Colonic mucosa (tissue), 4 donors: ENCODE data around the gene KANK3. TPM values are rescaled to one million over a fixed set of nuclear protein-coding genes. Genes with fewer than 3 reads are reported as not detected.
"Not testable (repeated sequence)": the region's sequence is repeated elsewhere in the genome, so short reads cannot be mapped to it uniquely, and the experiment has no call there.

ENCODE experiments used
- DNase-seq: peaks from one replicate; pipeline ENCODE4 v3.0.0-alpha.2; 2020
- H3K27ac ChIP-seq: fragments of 200-600 bp; one replicate; pipeline ENCODE4 v1.8.0; 2021
- H3K27me3 ChIP-seq: fragments of 200-600 bp; one replicate; pipeline ENCODE4 v1.8.0; 2021
- H3K36me3 ChIP-seq: fragments of 200-600 bp; one replicate; pipeline ENCODE4 v1.8.0; 2021
- H3K4me1 ChIP-seq: fragments of 200-600 bp; one replicate; pipeline ENCODE4 v1.8.0; 2021; ENCODE audit warnings: mild to moderate bottlenecking
- H3K4me3 ChIP-seq: fragments of 200-600 bp; one replicate; pipeline ENCODE4 v1.8.0; 2021
- H3K9ac ChIP-seq, 2 donors: one replicate each; pipeline ENCODE4 v1.7.0; 2013; ENCODE audit warnings: control low read depth in 2 of 2, low read depth in 2 of 2, low read length in 2 of 2
- H3K9me3 ChIP-seq: fragments of 200-600 bp; one replicate; pipeline ENCODE4 v1.8.0; 2021
- intact Hi-C: fragments of 100-400 bp; cut with DNase I; formaldehyde crosslinking; loops from one replicate; pipeline ENCODE4 v1.14.1; 2022
- total RNA-seq, 2 donors: library from RNA; stranded (reverse); fragmentation: NEBNext Ultra II Directional in 1 of 2; extraction: Animal tissue kit (Norgen Biotek cat#: 25700) in 1 of 2; gene quantifications; one replicate each; pipeline ENCODE4 v1.2.1, GENCODE V29; 2021
- TF ChIP-seq, protein P1 (sequence below): fragments of 200-600 bp; IDR thresholded peaks from one replicate; pipeline ENCODE4 v1.8.0; 2022; ENCODE audit warnings: antibody characterized with exemption, mild to moderate bottlenecking
- donor health status: healthy.
- donor health status: DM: no; HTN: no; CAD: no.
- donor health status: DM: no; HTN: no; CAD: no.

The KANK3 gene
- total RNA-seq, 2 donors from 2014 or later = 1.7 to 2.7 TPM

DNA sequence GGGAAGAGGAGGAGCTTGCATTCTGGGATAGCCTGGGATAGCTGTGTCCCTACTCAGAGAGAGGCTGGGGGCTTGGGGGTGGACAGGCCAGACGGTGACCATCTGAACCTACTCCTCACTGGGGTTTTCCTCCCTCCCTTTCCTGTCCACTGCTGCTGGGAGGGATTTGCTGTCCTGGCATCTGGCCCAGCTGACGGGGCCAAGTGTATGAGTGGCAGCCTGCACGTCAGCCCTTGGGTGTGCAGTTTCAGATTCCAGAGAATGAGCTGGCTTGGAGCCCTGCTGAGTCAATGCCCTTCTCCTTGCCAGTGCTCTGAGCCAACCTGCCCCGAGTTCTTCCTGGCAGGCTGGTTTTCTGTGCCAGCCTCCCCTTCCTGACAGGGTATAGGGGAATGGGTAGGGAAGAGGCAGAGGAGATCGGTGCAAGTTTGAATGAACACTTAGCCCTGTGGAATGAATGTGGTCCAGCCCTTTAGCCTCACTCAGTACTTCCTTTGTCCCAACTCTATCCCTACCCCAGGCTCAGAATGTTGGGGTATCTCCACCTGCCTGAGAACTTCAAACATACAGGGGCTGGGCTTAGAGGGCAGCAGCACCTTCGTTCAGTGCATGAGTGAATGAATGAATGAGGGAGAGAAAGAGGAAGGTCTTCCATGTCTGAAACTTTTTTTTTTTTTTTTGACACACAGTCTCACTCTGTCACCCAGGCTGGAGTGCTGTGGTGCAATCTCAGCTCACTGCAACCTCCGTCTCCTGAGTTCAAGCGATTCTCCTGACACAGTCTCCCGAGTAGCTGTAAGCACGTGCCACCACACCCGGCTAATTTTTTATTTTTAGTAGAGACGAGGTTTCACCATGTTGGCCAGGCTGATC is 19.1 kb upstream of the KANK3 start:
- DNase-seq = peak; percentile 93
- no peaks in the 10 kb centered on the region for H3K27me3 ChIP-seq
- intact Hi-C loops = no loop called here
- H3K9ac ChIP-seq = peak overlapping the region; percentile 30 to 35
- peaks cover 10% of the 10 kb centered on the region for H3K4me1 ChIP-seq
- H3K27ac ChIP-seq = peak overlapping the region; percentile 75
- no peak overlapping the region for H3K4me3 ChIP-seq
- no peaks in the 10 kb centered on the region for H3K9me3 ChIP-seq
- TF ChIP-seq, protein P1, sequence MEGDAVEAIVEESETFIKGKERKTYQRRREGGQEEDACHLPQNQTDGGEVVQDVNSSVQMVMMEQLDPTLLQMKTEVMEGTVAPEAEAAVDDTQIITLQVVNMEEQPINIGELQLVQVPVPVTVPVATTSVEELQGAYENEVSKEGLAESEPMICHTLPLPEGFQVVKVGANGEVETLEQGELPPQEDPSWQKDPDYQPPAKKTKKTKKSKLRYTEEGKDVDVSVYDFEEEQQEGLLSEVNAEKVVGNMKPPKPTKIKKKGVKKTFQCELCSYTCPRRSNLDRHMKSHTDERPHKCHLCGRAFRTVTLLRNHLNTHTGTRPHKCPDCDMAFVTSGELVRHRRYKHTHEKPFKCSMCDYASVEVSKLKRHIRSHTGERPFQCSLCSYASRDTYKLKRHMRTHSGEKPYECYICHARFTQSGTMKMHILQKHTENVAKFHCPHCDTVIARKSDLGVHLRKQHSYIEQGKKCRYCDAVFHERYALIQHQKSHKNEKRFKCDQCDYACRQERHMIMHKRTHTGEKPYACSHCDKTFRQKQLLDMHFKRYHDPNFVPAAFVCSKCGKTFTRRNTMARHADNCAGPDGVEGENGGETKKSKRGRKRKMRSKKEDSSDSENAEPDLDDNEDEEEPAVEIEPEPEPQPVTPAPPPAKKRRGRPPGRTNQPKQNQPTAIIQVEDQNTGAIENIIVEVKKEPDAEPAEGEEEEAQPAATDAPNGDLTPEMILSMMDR = no peak
- H3K36me3 ChIP-seq = no peaks in the 10 kb centered on the region

DNA sequence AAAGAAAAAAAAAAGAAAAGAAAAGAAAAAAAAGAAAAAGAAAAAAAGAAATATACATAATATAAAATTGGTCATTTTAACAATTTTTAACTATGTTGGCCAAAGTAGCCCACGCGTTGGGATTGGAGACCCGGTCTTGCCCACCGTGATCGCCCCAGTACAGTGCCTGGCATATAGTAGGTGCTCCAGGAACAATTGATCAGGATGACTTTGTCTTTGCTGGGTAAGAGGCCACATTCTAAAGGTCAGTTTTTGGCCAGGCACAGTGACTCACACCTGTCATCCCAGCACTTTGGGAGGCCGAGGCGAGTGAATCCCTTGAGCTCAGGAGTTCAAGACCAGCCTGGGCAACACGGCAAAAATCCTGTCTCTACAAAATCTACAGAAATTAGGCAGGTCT is 17.1 kb upstream of the KANK3 start:
- H3K9me3 ChIP-seq = no peaks in the 10 kb centered on the region
- TF ChIP-seq, protein P1 = no peak
- H3K27ac ChIP-seq = no peak overlapping the region
- no peaks in the 10 kb centered on the region for H3K36me3 ChIP-seq
- H3K9ac ChIP-seq = no peak overlapping the region
- peaks cover 9% of the 10 kb centered on the region for H3K4me1 ChIP-seq
- no peak for DNase-seq
- H3K4me3 ChIP-seq = no peak overlapping the region
- no peaks in the 10 kb centered on the region for H3K27me3 ChIP-seq
- intact Hi-C loops = no loop called here

DNA sequence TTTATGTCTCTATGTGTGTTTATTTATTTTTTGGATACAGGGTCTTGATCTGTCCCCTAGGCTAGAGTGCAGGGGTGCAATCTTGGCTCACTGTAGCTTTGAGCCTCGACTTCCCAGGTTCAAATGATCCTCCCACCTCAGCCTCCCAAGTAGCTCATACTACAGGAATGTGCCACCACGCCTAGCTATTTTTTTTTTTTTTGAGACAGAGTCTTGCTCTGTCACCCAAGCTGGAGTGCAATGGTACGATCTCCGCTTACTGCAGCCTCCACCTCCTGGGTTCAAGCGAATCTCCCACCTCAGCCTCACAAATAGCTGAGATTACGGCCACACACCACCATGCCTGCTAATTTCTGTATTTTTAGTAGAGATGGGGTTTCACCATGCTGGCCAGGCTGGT is 15.9 kb upstream of the KANK3 start:
- Histone ChIP-seq H3K9ac (no peak overlapping the region), H3K9me3 (no peaks in the 10 kb centered on the region), H3K27ac (no peak overlapping the region), H3K4me1 (peaks cover 5% of the 10 kb centered on the region), H3K36me3 (no peaks in the 10 kb centered on the region), H3K27me3 (no peaks in the 10 kb centered on the region), H3K4me3 (no peak overlapping the region)
- TF ChIP-seq, protein P1 = no peak
- intact Hi-C loops = no loop called here
- no peak for DNase-seq

DNA sequence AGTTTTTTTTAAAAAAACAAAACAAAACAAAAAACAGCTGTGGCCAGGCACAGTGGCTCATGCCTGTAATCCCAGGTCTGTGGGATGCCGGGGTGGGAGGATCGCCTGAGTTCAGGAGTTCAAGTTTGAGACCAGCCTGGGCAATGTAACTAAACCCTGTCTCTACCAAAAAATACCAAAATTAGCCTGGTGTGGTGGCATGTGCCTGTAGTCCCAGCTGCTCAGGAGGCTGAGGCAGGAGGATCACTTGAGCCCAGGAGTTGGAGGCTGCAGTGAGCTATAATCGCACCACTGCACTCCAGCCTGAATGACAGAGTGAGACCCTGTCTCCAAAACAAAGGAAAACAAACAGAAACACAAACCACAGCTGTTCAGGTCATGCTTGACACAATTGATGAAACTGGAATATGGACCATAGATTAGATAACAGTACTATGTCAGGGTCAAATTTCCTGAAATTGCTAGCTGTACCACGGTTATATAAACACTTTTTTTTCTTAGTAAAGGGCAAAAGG is 14.0 kb upstream of the KANK3 start:
- Histone ChIP-seq H3K27ac (no peak overlapping the region), H3K4me1 (no peaks in the 10 kb centered on the region), H3K36me3 (no peaks in the 10 kb centered on the region), H3K4me3 (no peak overlapping the region), H3K9ac (no peak overlapping the region), H3K27me3 (no peaks in the 10 kb centered on the region), H3K9me3 (no peaks in the 10 kb centered on the region)
- TF ChIP-seq, protein P1 = no peak
- no peak for DNase-seq
- intact Hi-C loops = no loop called here

DNA sequence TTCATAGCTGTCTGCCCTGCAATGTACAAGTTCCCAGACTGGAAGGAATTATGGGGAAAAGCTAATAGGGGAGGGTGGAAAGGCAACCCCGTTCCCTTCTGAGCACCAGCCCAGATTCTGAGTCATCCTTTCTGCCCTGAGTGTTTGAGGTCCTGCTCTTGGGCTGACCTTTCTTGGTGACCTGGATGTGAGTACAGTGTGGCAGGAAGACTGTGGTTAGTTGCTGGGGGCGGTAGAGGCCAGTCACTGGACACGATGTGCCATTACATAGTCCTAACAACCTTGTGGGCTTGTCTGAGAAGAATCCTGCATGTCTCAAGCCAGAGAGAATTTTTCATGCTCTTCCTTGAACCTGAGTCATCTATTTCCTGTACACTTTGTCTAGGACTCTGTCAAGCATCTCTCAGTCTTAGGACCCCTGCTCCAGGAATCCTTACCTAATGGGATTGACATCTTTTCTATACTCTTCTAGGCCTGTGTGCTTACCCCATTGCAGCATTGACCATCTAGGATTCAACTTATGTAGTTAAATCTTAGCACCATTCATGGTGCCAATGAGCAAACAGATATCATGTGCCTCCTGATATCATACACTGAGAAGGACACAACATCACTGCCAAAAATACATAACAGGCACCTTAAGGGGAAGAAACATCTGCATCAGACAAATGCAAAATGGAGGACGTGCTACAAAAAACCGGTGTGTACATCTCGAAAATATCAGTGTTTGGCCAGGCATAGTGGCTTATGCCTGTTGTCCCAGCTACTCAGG is 12.8 kb upstream of the KANK3 start:
- intact Hi-C loops = no loop called here
- DNase-seq = no peak
- no peak overlapping the region for H3K4me3 ChIP-seq
- H3K36me3 ChIP-seq = no peaks in the 10 kb centered on the region
- H3K9ac ChIP-seq = no peak overlapping the region
- no peaks in the 10 kb centered on the region for H3K4me1 ChIP-seq
- no peaks in the 10 kb centered on the region for H3K9me3 ChIP-seq
- no peaks in the 10 kb centered on the region for H3K27me3 ChIP-seq
- TF ChIP-seq, protein P1 = no peak
- no peak overlapping the region for H3K27ac ChIP-seq

DNA sequence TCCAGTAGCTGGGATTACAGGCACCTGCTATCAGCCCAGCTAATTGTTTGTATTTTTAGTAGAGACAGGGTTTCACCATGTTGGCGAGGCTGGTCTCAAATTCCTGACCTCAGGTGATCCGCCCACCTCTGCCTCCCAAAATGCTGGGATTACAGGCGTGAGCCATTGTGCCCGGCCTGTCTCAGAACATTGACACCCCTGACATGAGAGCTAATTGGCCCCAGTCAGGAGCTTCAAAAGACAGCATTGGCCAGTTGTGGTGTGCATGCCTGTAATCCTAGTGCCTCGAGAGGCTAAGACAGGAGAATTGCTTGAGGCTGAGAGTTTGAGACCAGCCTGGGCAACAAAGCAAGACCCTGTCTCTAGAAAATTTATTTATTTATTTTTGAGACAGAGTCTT is 9.8 kb upstream of the KANK3 start:
- H3K9ac ChIP-seq, H3K27me3 ChIP-seq, DNase-seq, H3K4me3 ChIP-seq, H3K27ac ChIP-seq, H3K36me3 ChIP-seq, H3K9me3 ChIP-seq, H3K4me1 ChIP-seq: not testable (repeated sequence)
- intact Hi-C loops = loop anchor here (5.0 kb wide), 3 partner anchors 44 to 234 kb away; no protein-coding TSS in a partner anchor
